Erythroblast (primary cell): Measurements from ENCODE around the gene PRXL2A.

ENCODE experiments used
- DNase-seq, 2 experiments: peaks; one replicate each; lab custom pipeline; 2025; lab: John Stamatoyannopoulos, UW
- GATA1 ChIP-seq: IDR thresholded peaks from 2 replicates; pipeline ENCODE4 v1.6.1; 2011; ENCODE audit warnings: low read depth, mild to moderate bottlenecking, control low read depth, low read length, moderate library complexity
- POLR2A ChIP-seq: IDR thresholded peaks from 2 replicates; pipeline ENCODE4 v1.6.1; 2011; ENCODE audit warnings: mild to moderate bottlenecking, low read length

PRXL2A gene

DNA sequence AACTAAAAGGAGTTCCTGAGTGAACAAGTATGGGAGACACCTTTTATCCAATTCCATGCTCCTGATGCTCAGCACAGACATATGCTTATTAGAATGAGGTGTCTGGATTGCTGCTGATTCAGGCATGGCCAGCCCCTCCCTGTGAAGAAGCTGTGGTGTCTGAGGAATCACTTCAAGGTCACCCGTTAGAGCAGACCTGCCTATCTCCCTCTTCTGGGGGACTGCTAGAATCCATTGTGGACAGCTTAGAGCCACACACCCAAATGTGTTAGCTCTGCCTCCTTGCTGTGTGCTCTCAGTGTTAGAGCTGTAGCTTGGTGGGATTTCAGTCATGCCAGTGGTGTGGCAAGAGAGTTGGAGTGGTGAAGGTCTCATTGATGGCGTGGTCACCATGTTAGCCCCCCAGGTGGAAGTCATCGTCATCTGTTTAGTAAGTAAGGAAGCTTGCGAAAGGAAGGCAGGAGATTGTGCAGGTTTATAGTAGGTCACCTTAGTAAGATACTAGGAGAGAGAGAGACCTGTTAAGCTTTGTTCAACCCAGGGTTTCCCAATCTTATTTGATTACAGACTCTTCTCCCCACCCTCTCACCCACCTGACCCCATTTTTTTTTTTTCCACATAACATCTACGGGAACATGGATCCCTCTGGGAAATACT, 12.8 kb downstream of the PRXL2A start:
- no peak for DNase-seq
- TF ChIP-seq POLR2A (no peak), GATA1 (no peak)

DNA sequence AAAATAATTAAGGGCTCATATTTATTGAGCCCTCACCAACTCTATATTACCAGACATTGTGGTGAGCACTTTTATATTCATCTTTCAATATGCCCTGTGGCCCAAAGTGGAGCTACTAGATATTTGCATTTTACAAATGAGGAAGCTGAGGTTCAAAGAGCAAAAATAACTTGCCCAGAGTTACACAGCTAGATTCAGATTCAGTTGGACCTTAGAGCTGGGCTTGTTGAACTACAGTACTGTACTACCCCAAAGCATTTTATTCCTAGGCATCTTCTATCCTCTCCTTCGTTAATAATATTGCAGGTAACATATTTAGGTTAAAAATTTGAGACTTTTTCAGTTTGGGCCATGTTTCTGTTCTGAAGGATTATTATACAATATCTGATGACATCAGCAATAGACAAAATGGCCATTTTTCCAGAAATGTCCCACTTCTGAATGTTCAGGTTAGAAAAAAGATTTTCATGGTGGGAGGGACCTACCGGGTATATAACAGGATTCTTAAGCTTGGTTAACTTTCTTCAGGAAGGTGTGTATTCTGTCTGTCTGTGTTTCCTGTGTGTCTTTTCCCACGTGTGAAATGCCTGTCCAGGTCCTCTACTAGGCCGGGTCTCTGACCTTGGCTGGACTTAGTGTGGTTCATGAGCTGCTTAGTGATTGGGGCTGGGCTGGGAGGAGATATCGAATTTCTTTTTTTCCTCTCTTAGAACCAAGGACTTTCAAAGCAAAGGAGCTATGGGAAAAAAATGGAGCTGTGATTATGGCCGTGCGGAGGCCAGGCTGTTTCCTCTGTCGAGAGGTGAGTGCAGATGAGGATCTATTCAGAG, 13.6 kb downstream of the PRXL2A start:
- no peak for TF ChIP-seq POLR2A
- no peak for TF ChIP-seq GATA1
- DNase-seq: no peak

DNA sequence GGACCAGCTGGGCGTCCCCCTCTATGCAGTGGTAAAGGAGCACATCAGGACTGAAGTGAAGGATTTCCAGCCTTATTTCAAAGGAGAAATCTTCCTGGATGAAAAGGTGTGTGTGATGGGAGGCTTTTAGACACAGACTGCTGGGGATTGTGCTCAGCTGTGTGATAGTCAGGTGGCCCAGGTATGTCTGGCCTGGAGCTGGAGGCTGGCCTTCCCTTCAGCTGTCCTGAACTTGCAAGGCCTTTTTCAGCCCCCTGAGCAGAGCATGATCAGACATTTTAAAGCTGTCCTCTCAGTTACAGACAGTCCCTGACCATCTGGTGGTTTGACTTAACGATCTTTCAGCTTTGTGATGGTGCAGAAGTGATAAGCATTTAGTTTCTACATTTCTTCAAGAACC, 17.6 kb downstream of the PRXL2A start:
- TF ChIP-seq GATA1: no peak
- TF ChIP-seq POLR2A: no peak
- no peak for DNase-seq

DNA sequence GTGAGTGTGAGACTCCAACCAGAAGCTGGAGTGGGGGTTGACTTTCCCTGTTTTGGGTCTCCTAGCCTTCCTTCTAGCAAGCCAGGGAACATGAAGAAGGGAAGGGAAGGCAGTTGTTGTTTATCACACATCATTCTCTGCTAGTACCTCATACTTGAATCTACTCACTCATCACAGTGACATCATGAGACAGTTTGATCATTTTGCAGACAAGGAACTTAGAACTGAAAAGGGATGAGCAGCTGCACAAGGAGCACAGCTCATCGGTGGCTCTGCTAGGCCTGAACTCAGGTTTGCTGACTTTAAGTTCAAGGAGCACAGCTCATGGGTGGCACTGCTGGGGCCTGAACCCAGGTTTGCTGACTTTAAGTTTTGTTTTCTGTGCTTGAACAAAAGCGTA, 19.2 kb downstream of the PRXL2A start:
- TF ChIP-seq POLR2A (no peak), GATA1 (no peak)
- no peak for DNase-seq

DNA sequence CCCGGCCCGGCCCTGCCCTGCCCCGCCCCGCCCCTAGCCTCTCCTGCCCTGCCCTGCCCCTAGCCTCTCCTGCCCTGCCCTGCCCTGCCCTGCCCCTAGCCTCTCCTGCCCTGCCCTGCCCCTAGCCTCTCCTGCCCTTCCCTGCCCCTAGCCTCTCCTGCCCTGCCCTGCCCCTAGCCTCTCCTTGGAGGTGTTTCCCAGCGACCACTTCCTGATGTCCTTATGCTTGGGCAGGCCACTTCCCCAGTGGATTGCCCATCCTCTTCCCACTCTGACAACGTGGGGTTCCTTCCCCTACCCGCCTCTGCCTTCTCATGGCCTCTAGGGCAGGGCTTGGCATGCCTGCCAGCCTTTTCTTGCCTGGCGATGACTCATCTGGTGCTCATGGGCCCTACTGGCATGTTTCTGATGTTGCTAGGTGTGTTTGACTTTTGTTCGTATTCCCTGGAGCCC, 21.2 kb downstream of the PRXL2A start:
- no peak for DNase-seq
- TF ChIP-seq POLR2A: no peak

DNA sequence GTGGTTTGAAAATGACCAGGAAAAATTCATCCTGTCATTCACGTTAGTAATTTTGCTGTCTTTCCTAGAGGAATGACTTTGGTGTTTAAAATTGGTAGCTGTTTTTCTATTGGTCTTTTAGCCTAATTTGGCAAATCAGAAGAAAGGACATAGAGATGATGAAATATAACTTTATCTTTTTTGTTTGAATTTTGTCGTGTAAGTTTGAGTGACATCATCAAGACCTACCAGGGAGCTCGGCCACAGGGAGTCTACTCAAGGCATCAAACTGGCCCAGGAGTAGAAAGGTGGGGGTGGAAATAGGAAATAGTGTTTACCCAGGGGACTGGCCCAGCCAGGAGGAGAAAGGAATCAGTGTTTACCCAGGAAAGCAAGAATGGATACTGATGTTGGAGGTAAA, 24.8 kb downstream of the PRXL2A start:
- no peak for DNase-seq
- TF ChIP-seq GATA1 (no peak), POLR2A (no peak)

DNA sequence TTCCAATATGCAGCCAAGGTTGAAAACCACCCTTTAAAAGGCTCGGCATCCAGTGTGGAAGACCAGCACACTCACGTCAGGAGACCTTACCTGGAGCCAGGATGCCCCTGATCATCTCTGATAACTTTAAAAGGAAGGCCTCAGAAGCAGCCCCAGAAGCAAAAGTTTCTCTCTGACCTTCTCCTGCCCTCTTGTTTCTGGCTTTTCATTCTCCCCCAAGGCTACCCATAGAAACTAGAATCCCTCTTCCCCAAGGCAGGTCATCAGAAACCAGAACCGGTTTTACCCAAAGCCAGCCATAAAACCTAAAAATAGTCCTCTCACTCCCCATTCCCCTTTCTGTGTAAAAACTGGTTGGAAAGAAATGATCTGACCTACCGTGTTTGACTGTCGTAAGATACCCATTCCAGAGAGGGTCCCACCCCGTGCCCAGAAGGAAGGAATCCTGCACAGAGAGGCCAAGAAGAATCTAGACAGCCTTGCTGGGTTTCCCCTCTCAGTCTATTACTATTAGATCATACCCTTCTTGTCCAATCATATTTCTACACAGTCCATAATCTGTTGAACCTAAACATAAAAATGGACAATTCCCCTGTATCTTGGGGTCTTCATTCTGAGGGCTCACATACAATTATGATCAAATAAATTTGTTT, 28.2 kb downstream of the PRXL2A start:
- TF ChIP-seq POLR2A (no peak), GATA1 (no peak)
- no peak for DNase-seq

DNA sequence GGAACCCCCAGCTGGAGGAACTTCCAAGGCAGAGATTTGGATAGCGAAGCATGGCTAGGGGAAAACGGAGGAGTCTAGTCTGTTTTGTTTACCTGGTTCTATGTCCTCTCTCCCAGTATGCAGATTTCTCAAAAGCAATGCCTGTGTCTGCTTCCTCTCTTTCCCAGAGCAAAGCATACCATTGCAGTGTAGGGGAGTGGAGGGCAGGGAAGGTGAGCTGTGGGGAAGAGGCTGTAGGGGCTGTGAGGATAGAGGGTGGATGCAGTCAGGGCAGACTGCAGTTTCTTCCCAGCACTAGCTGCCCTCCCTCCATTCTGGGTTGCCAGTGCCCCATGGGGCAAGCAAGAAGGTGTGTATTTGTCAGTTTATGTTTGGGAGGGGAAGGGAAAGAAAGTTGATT, 28.9 kb downstream of the PRXL2A start:
- DNase-seq: no peak
- TF ChIP-seq POLR2A (no peak), GATA1 (no peak)

GRCh38 chr10:80441831-80442230, 33.5 kb downstream of the PRXL2A start:
- TF ChIP-seq GATA1 (no peak), POLR2A (no peak)
- no peak for DNase-seq

- TF ChIP-seq GATA1: no peak
- DNase-seq: peak; percentile 66 to 69
Measured at GRCh38 chr10:80442879-80443278, 34.5 kb downstream of the PRXL2A start.

DNA sequence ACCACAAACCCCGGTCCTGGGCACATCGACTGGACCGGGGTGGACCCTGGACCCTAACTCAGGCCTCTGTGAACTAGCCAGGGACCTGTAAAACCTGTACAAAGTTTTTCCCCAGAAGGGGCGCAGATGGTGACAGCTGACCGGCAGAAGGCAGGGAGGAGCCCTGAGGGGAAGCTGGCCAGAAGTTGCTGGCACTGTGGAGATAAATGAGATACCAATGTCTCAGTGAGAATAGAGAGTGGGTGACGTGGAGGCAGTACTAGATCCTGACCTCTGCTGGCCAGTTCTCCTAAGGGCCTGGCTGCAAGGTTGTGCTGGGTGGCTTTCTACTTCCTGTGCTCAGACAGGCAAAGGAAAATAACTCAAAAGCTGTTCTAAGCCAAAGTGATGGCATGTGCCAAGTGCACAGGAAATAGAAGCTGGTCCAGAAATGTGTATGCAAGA, 35.2 kb downstream of the PRXL2A start:
- no peak for TF ChIP-seq GATA1
- no peak for TF ChIP-seq POLR2A
- peak; percentile 78 to 92 for DNase-seq

DNA sequence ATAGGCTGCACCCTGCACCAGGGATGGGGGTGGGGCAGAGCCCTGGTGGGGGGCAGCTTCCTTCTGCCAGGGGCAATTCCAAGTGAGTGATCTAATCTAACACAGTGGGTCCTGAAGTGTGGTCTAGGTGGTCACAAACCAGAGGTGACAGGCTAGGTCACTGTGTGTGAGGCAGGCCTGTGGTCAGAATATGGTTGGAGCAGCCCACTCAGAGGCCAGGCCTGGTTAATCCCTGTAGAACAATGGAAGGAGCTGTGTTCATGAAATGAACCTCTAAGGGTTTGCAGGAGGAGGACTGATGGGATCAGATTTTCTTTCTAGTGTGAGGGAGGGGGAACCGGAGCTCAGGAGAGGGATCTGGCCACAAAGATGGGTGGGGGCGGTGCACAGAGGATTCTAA, 35.8 kb downstream of the PRXL2A start:
- no peak for DNase-seq
- no peak for TF ChIP-seq POLR2A
- no peak for TF ChIP-seq GATA1

- DNase-seq: peak; percentile 78 to 79
- TF ChIP-seq POLR2A (no peak), GATA1 (no peak)
Measured at GRCh38 chr10:80444646-80445319, 36.4 kb downstream of the PRXL2A start.
